ENCODE results near the gene WNT3A. TPM values are rescaled to one million over a fixed set of nuclear protein-coding genes. Genes with fewer than 3 reads are reported as not detected.

The WNT3A gene
- polyA plus RNA-seq, 1 of the 3 experiments (the other 2 are of a cell fraction): not detected

- no peak overlapping the region for H3K4me3 ChIP-seq (ENCODE audit: low read depth in 2 of 2, low read length in 1 of 2)
- peak; percentile 2 for DNase-seq
- H3K9ac ChIP-seq: no peak overlapping the region
- H3F3A ChIP-seq (replicated peaks; ENCODE audit: insufficient read depth): peaks cover 24% of the 10 kb centered on the region
- H3K4me1 ChIP-seq (ENCODE audit: control insufficient read depth in 1 of 2, insufficient read depth in 2 of 2, low read depth in 1 of 2, low read length in 1 of 2): no peaks in the 10 kb centered on the region; a peak in 1 of 4 replicates
- H3K4me2 ChIP-seq: no peak overlapping the region
- H3K9me2 ChIP-seq: no peaks in the 10 kb centered on the region
- 100% methylated on average over 5 of the region's 8 CpGs for WGBS (ENCODE audit: low lambda C conversion rate)
- H3K27me3 ChIP-seq (ENCODE audit: insufficient read depth): no peaks in the 10 kb centered on the region
- ChIA-PET POLR2A (no interaction called here), CTCF (no interaction called here)
- no peaks in the 10 kb centered on the region for H3K9me3 ChIP-seq
- no peak overlapping the region for H2AFZ ChIP-seq (ENCODE audit: low read depth)
- TF ChIP-seq MXI1 (IDR thresholded peaks at IDR 0.05; ENCODE audit: low read depth, low read length) (no peak), REST (IDR thresholded peaks at IDR 0.05; ENCODE audit: low read depth, low read length) (no peak), SIN3A (IDR thresholded peaks at IDR 0.05; ENCODE audit: borderline replicate concordance, low read depth, low read length) (no peak), EZH2phosphoT487 (IDR thresholded peaks at IDR 0.05; ENCODE audit: borderline replicate concordance, low read depth) (no peak), CHD2 (IDR thresholded peaks at IDR 0.05; ENCODE audit: low read length, partially characterized antibody) (no peak), NRF1 (IDR thresholded peaks at IDR 0.05; ENCODE audit: low read depth, low read length) (no peak), FOXJ3 (CRISPR knock-in tag; IDR thresholded peaks at IDR 0.05) (no peak), EP300 (IDR thresholded peaks at IDR 0.05; ENCODE audit: borderline replicate concordance in 1 of 2, low read depth in 1 of 2, low read length in 1 of 2) (no peak), FOXM1 (IDR thresholded peaks at IDR 0.05; ENCODE audit: low read depth) (no peak), JUND (IDR thresholded peaks at IDR 0.05) (no peak), NFIC (IDR thresholded peaks at IDR 0.05; ENCODE audit: borderline replicate concordance) (no peak), TEAD4 (IDR thresholded peaks at IDR 0.05; ENCODE audit: borderline replicate concordance, insufficient read depth) (no peak), TAF1 (IDR thresholded peaks at IDR 0.05; ENCODE audit: borderline replicate concordance, low read depth, low read length) (no peak), USF2 (IDR thresholded peaks at IDR 0.05; ENCODE audit: borderline replicate concordance, low read depth, low read length) (no peak), RXRA (IDR thresholded peaks at IDR 0.05; ENCODE audit: borderline replicate concordance, low read depth) (no peak)
- TF ChIP-seq, protein P1, sequence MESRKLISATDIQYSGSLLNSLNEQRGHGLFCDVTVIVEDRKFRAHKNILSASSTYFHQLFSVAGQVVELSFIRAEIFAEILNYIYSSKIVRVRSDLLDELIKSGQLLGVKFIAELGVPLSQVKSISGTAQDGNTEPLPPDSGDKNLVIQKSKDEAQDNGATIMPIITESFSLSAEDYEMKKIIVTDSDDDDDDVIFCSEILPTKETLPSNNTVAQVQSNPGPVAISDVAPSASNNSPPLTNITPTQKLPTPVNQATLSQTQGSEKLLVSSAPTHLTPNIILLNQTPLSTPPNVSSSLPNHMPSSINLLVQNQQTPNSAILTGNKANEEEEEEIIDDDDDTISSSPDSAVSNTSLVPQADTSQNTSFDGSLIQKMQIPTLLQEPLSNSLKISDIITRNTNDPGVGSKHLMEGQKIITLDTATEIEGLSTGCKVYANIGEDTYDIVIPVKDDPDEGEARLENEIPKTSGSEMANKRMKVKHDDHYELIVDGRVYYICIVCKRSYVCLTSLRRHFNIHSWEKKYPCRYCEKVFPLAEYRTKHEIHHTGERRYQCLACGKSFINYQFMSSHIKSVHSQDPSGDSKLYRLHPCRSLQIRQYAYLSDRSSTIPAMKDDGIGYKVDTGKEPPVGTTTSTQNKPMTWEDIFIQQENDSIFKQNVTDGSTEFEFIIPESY (IDR thresholded peaks at IDR 0.05; ENCODE audit: borderline replicate concordance, low read depth): no peak
- TF ChIP-seq, protein P2, sequence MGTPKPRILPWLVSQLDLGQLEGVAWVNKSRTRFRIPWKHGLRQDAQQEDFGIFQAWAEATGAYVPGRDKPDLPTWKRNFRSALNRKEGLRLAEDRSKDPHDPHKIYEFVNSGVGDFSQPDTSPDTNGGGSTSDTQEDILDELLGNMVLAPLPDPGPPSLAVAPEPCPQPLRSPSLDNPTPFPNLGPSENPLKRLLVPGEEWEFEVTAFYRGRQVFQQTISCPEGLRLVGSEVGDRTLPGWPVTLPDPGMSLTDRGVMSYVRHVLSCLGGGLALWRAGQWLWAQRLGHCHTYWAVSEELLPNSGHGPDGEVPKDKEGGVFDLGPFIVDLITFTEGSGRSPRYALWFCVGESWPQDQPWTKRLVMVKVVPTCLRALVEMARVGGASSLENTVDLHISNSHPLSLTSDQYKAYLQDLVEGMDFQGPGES (IDR thresholded peaks at IDR 0.05; ENCODE audit: low read depth, low read length): no peak
- TF ChIP-seq, protein P3, sequence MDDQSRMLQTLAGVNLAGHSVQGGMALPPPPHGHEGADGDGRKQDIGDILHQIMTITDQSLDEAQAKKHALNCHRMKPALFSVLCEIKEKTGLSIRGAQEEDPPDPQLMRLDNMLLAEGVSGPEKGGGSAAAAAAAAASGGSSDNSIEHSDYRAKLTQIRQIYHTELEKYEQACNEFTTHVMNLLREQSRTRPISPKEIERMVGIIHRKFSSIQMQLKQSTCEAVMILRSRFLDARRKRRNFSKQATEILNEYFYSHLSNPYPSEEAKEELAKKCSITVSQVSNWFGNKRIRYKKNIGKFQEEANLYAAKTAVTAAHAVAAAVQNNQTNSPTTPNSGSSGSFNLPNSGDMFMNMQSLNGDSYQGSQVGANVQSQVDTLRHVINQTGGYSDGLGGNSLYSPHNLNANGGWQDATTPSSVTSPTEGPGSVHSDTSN (IDR thresholded peaks at IDR 0.05): no peak
- H3K27ac ChIP-seq (ENCODE audit: low read depth in 2 of 2, low read length in 1 of 2): no peak overlapping the region
- H4K20me1 ChIP-seq (ENCODE audit: insufficient read depth): peaks cover 100% of the 10 kb centered on the region
- peaks cover 55 to 62% of the 10 kb centered on the region in 2 experiments for H3K36me3 ChIP-seq (replicated peaks in 1 of 2; ENCODE audit: control insufficient read depth in 1 of 2, insufficient read depth in 2 of 2, low read length in 1 of 2)
- peaks cover 99% of the 10 kb centered on the region for H3K79me2 ChIP-seq (ENCODE audit: insufficient read depth)
Observed at GRCh38 chr1:228095938-228096337, 89.1 kb downstream of the WNT3A start.

Data from SK-N-SH (cell line).